Measurements from ENCODE around the gene SGO2.

The SGO2 gene, protein sequence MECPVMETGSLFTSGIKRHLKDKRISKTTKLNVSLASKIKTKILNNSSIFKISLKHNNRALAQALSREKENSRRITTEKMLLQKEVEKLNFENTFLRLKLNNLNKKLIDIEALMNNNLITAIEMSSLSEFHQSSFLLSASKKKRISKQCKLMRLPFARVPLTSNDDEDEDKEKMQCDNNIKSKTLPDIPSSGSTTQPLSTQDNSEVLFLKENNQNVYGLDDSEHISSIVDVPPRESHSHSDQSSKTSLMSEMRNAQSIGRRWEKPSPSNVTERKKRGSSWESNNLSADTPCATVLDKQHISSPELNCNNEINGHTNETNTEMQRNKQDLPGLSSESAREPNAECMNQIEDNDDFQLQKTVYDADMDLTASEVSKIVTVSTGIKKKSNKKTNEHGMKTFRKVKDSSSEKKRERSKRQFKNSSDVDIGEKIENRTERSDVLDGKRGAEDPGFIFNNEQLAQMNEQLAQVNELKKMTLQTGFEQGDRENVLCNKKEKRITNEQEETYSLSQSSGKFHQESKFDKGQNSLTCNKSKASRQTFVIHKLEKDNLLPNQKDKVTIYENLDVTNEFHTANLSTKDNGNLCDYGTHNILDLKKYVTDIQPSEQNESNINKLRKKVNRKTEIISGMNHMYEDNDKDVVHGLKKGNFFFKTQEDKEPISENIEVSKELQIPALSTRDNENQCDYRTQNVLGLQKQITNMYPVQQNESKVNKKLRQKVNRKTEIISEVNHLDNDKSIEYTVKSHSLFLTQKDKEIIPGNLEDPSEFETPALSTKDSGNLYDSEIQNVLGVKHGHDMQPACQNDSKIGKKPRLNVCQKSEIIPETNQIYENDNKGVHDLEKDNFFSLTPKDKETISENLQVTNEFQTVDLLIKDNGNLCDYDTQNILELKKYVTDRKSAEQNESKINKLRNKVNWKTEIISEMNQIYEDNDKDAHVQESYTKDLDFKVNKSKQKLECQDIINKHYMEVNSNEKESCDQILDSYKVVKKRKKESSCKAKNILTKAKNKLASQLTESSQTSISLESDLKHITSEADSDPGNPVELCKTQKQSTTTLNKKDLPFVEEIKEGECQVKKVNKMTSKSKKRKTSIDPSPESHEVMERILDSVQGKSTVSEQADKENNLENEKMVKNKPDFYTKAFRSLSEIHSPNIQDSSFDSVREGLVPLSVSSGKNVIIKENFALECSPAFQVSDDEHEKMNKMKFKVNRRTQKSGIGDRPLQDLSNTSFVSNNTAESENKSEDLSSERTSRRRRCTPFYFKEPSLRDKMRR

DNA sequence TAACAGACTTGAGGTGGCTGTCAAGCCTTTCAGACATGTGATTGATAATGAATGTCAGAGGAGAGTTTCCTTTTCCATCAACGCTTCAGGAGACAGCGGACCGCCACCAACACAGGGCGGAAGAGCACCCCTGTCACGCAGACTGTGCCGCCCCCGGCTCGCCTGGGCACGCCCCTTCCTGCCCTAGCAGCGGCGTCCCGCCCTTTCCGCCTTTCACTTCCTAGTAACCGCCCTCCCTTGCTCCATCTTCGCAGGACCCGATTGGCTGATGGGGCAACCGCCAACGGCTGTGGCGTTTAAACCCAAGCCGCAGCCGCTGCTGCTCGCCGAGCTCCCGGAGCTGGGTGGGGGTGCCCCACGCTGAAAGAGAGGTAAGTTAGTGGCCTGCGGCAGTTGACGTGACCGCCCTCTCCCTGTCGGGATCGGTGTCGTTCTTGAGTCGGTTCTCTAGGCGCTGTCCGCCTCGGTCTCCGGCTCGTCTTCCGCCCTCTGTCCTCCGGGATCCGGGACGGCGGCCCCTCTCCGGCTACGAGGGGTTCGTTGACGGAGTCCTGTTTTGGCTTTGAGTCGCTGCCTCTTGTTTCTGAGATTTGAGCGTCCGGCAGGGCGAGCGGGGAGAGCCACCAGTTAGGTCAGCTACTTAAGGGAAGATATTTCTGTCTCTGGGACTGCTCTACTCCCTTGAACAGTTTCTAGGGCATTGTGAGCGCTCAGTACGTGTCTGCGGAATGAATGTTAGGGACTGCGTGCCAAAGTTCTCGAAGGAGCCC, at the start of gene SGO2:
Gene SGO2 (plus strand): TSS at position 326 of the 770 bp plus-strand sequence. CDS start 6,769 bp downstream, outside the sequence.
- peak; percentile 56 to 78 for DNase-seq

DNA sequence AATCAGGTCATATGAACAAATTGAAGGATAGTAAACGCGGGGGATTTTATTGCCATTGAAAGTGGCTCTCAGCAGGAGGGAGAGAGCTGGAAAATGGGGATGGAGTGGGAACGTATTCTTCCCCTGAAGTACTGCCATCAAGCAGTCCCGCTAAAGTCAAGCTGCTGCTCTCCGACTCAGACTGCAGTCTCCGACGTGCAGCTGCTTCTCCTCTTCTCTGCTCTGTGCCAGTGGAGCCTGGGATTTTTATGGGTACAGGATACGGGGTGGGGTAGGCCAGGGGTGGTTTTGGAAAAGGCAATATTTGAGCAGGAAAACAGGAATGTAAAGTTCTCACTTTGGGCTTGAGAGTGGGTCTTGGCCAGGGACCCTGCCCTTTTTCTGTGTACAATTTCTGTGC, 49.2 kb upstream of the SGO2 start:
- peak; percentile 11 to 18 for DNase-seq

DNA sequence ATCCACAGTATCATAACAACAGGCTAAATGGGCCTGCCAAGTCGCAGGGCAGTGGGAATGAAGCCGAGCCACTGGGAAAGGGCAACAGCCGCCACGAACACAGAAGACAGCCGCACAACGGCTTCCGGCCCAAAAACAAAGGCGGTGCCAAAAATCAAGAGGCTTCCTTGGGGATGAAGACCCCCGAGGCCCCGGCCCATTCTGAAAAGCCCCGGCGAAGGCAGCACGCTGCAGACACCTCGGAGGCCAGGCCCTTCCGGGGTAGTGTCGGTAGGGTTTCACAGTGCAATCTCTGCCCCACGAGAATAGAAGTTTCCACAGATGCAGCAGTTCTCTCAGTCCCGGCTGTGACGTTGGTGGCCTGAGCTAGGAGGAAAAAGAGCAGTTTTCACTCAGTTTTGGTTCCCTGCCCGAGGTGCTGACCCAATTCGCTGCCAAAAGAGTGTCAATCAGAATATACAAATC, 48.3 kb upstream of the SGO2 start:
- DNase-seq = no peak

DNA sequence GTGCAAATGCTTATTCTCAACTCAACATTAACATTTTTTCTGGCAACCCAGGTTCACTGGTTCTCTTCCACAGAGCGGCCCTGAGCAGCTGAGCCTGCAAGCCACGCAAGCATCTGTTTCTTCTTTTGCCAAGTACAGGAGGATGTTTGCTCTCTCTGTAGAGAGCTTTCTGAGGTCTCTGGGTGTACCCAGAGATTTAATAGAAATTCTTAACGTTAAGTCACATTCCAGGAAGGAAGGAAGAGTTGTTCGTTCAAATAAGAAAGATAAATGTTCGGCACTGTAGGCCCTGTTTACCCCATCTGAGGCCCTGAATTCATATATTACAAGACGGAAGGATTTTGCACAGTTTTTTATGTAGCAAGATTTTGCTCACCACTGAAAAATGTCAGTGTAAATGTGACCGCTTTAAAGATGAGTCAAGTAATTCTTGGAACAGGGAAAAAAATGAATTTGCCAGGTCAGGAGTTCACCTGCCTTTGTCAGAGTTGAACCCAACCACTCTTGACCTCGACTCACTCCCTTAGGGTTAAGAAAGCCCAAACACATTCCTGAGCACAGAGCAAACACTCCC, 46.2 kb upstream of the SGO2 start:
- no peak for DNase-seq

DNA sequence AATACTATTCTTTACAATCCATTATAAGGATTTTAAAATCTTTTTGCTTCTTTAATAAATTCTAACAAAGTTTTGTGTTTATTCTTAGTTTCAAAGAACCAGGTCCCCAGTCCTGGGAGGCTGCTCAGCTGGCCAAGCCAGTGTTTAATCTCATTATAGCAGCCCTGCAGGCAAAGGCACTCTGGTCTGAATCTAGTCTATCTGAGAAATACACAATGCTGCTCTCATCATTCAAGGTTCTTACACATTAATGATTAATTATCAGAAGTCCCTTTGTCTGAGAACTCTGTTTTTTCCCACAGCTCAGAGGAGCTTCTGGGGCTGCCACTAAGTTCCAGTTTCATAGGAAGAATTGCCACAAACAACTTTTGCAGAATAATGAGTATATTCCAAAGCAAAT, 43.8 kb upstream of the SGO2 start:
- DNase-seq = no peak

DNA sequence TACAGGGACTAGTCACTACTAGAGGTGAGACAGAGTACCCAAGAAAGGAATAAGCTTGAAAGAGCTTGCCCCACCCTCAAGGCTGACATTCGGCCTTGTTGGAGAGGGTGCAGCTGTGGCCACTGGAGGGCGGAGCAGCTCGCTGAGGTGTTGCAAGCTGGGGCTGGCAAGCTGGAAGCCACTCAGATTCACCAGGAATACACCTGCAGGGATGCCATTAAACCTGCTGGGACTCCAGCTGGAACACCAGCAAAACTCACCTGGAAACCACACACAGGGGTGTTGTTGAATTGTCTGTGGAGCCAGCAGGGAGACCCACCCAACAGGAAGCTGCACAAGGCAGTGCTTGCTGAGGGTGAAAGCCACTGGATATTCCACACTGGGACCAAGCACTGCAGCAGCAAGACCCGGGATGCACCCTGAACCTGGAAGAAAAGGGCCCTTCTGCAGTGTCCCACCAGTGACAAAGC, 42.2 kb upstream of the SGO2 start:
- DNase-seq = no peak

DNA sequence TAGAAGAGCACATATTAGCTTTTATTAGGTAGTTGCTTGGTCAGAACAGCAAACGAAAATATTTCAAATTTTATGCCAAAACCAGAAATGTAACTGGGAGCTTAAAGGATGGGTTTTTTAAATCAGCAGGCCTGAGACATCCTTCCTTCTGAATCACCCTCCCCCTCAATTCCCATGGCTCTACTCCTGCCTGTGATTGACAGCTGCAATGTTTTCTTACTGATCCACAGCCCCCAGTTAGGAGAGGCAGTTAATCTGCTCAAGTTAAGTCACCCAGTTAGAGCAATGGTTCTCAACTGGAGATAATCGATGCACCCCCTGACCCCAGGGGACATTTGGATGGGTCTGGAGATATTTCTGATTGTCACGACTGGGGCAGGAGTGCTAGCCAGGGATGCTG, 41.1 kb upstream of the SGO2 start:
- no peak for DNase-seq

DNA sequence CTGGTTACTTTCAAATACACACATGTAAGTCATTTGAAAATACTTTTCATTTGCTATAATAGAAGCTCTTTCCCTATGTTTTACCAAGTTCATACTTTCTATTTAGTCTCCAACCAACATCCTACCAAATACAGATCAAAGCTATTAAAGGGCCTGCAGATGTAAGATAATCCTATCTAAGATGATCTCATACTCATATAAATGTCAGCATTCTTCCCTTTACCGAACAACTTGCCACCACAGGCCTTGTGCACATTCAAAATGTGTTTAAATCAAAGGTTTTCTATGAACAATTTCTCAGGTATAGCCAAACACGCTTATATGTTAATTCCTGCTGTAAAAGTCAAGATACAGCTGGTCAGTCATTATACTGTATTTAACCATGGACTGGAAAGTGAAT, 39.5 kb upstream of the SGO2 start:
- DNase-seq = no peak

DNA sequence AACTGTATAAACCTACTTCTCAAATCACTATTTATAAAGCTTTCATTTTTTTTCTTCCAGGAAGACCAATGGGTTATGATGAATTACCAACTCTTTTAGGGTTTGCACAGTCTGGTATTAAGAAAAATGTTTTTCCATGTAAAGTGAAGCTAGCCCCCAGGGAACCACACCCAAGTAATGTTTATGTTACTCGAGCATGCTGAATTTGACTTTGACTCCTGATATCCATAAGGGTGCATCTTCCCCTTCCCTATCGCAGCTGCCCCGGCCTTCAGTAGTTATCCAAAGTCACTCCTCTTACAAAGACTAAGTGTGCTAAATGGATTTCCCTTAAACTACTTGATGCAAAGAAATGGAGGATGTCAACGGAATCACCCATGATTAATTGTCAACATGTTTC, 37.8 kb upstream of the SGO2 start:
- DNase-seq = no peak

DNA sequence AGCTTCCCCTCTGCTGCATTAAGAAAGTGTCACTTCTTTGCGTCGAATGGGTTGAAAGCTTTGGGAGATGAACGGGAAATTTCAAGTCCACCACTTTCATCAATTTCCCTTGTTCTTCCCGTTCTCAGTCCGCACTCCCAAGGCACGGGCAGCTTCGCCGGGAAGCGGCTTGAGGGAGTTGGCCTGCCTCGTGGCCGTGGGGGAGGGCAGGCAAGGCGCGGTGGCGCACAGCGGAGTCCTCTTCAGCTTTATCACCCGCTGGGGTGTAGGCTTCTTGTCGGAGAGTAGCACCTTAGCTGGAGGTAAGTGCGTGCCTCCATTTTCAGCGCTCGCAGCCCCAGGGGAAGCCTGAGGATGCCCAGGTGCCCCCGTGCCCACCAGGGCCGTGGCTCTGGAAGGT, 36.0 kb upstream of the SGO2 start:
- no peak for DNase-seq

DNA sequence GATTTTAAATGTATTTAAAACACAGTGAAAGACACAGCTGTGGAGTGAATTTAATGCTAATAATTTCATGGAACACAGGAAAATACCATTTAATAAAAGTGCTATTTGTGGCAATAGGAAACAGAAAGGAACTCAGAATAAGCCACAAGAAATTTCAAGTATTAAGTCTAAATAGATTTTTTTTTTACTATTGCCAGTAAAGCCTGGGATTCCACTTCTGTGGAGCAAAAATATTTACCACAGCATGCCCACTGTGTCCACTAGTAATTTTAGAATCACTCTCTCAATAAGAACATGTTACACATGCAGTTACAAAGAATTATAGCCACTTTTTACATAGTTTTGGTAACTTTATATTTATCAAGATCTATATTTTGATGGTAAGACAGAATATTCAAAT, 33.4 kb upstream of the SGO2 start:
- DNase-seq = no peak

DNA sequence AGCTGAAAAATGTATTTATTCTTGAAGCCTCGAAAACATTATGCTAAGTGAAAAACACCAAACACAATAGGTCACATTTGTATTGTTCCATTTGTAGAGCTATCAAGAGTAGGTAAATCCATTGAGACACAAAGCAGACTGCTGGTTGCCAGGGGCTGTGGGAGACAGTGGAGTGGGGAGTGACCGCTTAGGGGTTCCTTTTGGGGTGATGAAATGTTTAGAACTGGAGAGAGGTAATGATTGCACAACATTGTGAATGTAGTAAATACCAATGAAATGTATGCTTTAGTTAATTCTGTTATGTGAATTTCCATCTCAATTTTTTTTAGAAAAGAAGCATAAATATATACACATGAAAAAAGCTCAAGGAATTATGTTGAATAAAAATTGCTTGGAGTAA, 32.0 kb upstream of the SGO2 start:
- DNase-seq = no peak

DNA sequence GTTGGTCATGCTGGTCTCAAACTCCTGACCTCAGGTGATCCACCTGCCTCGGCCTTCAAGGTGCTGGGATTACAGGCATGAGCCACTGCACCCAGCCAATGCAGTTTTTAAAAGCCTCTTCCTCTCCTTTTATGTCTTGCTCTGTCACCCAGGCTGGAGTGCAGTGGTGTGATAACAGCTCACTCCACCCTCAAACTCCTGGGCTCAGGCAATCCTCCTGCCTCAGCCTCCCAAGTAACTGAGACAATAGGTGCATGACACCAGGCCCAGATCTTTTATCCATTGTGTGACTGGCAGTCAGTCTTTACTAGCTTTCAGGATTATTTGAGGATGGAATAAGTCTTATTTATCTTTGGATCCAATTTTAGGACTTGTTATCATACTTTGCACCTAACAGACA, 29.3 kb upstream of the SGO2 start:
- DNase-seq = no peak

DNA sequence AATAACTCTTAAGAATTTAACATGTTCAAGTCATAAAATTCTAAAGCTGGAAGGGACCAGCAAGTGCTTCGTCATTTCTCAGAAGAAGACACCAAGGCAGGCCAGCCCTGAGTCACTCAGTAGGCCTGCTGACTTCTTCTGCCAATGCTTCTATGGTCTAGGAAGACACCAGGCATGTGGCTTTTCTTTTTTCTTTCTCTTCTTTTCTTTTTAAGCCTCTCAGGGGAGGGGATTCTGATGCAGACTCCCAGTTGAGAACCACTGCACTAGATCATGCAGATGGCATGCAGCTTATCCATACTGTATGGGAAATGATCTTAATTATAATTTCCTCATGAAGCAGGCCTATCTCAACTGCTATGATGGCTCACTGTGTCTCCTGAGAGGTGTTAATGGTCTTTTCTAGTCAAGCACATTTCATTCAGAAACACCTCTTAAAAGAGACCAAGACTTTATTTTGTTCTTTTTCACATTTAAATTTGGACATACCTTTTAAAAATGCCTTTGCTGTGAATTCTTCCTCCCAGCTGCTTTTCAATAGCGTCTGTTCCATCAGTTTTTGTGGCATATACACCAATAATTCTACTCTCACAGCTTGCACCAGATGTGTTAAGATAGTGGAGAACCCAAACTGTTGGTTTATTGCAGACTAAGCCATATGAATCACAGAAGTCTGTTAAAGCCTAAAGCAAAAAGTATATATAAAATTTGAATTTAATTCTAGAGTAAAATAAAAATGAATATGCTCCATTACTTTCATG, 27.4 kb upstream of the SGO2 start:
- no peak for DNase-seq

DNA sequence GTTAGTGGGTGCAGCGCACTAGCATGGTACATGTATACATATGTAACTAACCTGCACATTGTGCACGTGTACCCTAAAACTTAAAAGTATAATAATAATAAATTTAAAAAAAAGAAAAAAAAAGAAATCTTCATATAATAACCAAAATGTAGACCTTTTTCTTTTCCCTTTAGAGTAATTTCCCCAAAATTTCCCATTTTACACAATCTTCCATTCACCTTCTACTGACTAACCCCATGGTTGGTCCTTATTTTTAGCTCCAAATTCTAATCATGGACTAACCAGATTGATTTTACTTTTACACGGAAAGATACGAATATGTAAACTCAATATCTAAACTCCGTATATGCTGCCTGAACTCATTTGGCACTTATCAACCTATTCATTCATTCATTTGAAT, 23.8 kb upstream of the SGO2 start:
- DNase-seq = no peak

DNA sequence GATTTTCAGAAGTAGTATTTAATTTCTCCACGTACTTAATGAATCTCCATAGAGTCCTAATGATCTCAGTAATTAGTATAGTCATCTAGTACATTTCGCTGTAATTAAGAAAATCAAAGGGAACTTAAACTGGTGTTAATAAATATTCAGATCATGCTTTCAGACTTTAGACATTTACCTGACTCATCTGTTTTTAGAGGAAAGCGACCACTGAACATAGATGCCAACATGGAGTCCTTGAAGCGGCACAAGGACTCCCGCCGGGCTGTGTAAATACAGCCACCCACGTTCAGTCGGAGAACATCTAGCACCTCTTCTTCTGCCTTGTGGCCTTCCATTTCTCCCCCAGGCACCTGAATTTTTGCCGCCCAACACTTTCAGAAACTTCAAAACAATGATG, 19.3 kb upstream of the SGO2 start:
- no peak for DNase-seq

DNA sequence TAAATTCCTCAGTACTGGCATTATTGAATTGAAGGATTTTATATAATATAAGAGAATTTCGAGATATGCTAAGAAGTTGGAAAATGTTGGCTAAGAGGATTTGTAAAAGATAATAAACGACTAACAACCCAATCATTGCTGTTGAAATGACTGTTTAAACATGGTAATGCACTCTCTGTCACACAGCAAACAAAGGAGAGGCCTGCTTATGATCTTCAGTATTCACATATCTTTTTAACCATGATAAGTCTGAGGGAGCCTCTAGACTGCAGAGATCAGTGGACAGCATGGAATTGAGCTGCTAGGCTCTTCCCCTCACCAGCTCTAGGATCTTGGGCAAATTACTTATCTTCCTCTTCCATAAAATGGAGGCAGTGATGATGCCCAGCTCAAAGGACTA, 18.8 kb upstream of the SGO2 start:
- no peak for DNase-seq

DNA sequence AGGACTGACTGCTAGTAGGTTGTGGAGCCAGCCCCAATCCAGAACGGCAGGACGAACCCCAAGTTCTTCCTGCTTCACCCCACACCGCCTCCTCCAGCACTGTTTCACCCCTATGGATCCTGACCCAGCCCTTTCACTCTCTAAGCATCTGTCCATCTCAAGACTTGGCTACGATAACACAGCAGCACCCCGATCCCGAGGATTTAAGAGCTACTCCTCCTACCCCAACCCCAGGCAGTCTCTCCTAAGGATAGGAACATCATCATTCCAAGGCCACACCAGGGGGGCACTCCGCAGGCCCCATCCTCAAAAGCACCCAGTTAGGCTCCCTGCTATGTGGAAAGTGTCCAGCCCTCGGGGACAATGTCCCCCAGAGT, 16.8 kb upstream of the SGO2 start:
- DNase-seq = no peak

DNA sequence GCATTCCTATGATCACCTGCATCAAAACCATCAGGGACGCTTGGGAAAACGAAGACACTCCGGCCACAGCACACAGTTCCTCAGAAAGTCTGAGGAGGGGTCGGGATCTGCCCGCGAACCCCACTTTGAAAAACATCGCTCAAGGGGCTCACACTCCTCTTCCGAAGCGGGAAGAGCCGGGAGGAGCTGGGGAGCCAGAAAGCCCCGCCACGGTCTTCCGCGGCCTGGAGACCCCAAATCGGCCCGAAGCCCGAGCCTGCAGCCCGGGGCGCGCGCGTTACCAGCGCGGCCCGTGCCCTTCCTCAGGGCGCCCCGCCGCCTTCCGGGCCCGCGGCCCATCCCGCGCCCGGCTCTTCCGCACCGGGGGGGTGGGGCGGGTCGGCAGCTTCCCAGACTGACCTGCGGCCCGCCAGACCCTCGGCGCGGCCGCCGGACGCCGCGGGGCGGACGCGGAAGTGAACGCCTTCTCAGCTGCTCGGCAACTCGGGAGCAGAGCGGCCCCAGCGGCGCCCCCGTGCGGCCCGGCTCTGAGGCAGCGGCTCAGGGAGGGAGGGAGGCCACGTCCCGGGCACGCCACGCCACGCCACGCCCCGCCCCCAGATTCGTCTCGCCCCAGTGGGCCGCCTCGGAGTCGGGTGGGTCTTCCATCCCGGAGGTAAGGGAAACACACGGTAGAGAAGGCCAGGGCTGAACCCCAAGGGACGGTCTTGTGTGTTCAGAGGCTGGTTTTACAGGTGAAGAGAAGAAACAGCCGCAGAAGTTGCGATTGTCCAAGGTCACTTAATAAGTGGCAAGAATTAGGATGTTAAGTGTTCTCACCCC, 16.2 kb upstream of the SGO2 start, which contains the start of gene KCTD18:
Gene KCTD18 (minus strand): TSS at position 457 of the 822 bp plus-strand sequence. CDS start 3,052 bp downstream, outside the sequence.
- peak; percentile 15 to 59 for DNase-seq

DNA sequence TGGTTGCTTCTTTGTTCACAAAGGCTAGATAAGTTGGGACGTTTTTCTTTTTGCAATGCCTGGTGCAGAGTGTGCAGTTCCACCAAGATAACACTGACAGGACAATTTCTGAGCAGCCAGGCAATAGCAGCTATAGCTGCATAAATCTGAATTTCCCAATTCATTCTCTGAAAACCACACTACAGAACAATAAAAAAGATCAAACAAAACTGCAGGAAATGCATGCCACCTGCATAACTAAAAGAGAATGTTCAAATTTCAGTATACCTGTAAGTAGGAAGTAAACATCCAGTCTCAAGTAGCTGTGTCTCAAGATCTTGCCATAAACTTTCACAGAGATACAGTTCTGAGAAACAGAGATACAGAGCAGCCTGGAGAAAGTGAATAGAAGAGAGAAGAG, 10.9 kb upstream of the SGO2 start:
- no peak for DNase-seq

Data from NCI-H187 (cell line).